Large intestine (tissue), 3 donors: Measurements from ENCODE around the gene MXD4. TPM values are rescaled to one million over a fixed set of nuclear protein-coding genes. Genes with fewer than 3 reads are reported as not detected.
"Not testable (repeated sequence)": the region's sequence is repeated elsewhere in the genome, so short reads cannot be mapped to it uniquely, and the experiment has no call there.

Experiments used
- DNase-seq, 2 donors: peaks; one replicate each; pipeline versions ENCODE4 v3.0.0 to v3.0.0-alpha.2; 2013
- H3K27ac ChIP-seq: one replicate; pipeline ENCODE4 v1.5.1; 2013; ENCODE audit warnings: low read length
- H3K27me3 ChIP-seq: 2 replicates; pipeline ENCODE4 v1.6.1; 2013; ENCODE audit warnings: low read length; ENCODE audit not compliant: control insufficient read depth, insufficient read depth
- H3K36me3 ChIP-seq: 2 replicates; pipeline ENCODE4 v1.6.1; 2013; ENCODE audit warnings: low read length; ENCODE audit not compliant: control insufficient read depth, insufficient read depth
- H3K4me1 ChIP-seq: one replicate; pipeline ENCODE4 v1.6.1; 2013; ENCODE audit warnings: low read length; ENCODE audit not compliant: control insufficient read depth, insufficient read depth
- H3K4me3 ChIP-seq: one replicate; pipeline ENCODE4 v1.5.1; 2013; ENCODE audit warnings: low read length
- H3K9me3 ChIP-seq: one replicate; pipeline ENCODE4 v1.6.1; 2013; ENCODE audit warnings: mild to moderate bottlenecking, low read depth, low read length, moderate library complexity; ENCODE audit not compliant: control insufficient read depth
- WGBS: methylation state at CpG from one replicate; pipeline ENCODE4 v1.1.5; 2013; ENCODE audit warnings: low lambda C conversion rate; ENCODE audit not compliant: insufficient coverage; 5-methylcytosine and 5-hydroxymethylcytosine counted together
- polyA plus RNA-seq: library from polyadenylated mRNA; unstranded; fragments of 120-200 nt; gene quantifications from one replicate; pipeline ENCODE4 v1.2.1, GENCODE V29; 2013

Gene MXD4
- polyA plus RNA-seq, 1 donor: 52.4 TPM

- H3K9me3 ChIP-seq: no peaks in the 10 kb centered on the region
- H3K4me1 ChIP-seq: peaks cover 7% of the 10 kb centered on the region
- no CpG with 5 or more reads among the region's 3 CpGs for WGBS
These were observed 44.2 kb downstream of the MXD4 start for GRCh38 chr4:2217726-2218125.

GRCh38 chr4:2212831-2213230, 49.1 kb downstream of the MXD4 start:
- no peak for DNase-seq
- Histone ChIP-seq H3K27me3 (no peaks in the 10 kb centered on the region), H3K9me3 (no peaks in the 10 kb centered on the region), H3K27ac (no peak overlapping the region), H3K36me3 (no peaks in the 10 kb centered on the region), H3K4me3 (no peak overlapping the region), H3K4me1 (no peaks in the 10 kb centered on the region)
- no CpG with 5 or more reads among the region's 1 CpG for WGBS

More at GRCh38 chr4:2217726-2218125, 44.2 kb downstream of the MXD4 start:
- Histone ChIP-seq H3K27ac (no peak overlapping the region), H3K36me3 (no peaks in the 10 kb centered on the region), H3K4me3 (no peak overlapping the region), H3K27me3 (no peaks in the 10 kb centered on the region)
- no peak for DNase-seq

GRCh38 chr4:2202789-2203188, 59.1 kb downstream of the MXD4 start:
- no CpG with 5 or more reads among the region's 1 CpG for WGBS
- H3K9me3 ChIP-seq, H3K4me1 ChIP-seq, H3K36me3 ChIP-seq, H3K27ac ChIP-seq, DNase-seq, H3K27me3 ChIP-seq, H3K4me3 ChIP-seq: not testable (repeated sequence)

Other genes starting within 250 kb of the MXD4 start
- 1.2 TPM for gene NAT8L, start 202.8 kb downstream of the MXD4 start, polyA plus RNA-seq
- gene HAUS3, start 20.0 kb downstream of the MXD4 start, polyA plus RNA-seq: 16.0 TPM
- gene POLN, start 20.0 kb downstream of the MXD4 start, polyA plus RNA-seq: 2.3 TPM
- gene ZFYVE28, start 156.5 kb upstream of the MXD4 start, polyA plus RNA-seq: 7.4 TPM
- 0.09 TPM for gene CFAP99, start 156.8 kb upstream of the MXD4 start, polyA plus RNA-seq
- gene RNF4, start 207.0 kb upstream of the MXD4 start, polyA plus RNA-seq: 37.9 TPM